NCI-H1694 (cell line): ENCODE measurements around the gene PSMA3.

Experiments
- DNase-seq: peaks from one replicate; lab custom pipeline; 2025; lab: John Stamatoyannopoulos, UW

PSMA3 gene

GRCh38 chr14:58299401-58300330 lies 55.0 kb downstream of the PSMA3 start:
- no peak for DNase-seq

GRCh38 chr14:58301416-58301815 lies 56.8 kb downstream of the PSMA3 start:
- DNase-seq, result no peak

GRCh38 chr14:58305730-58306129 lies 61.1 kb downstream of the PSMA3 start:
- no peak for DNase-seq

- DNase-seq, result no peak
Observed at GRCh38 chr14:58307597-58308316, 63.1 kb downstream of the PSMA3 start.

- no peak for DNase-seq
Observed at GRCh38 chr14:58309086-58309485, 64.4 kb downstream of the PSMA3 start.

GRCh38 chr14:58313699-58314098 lies 69.1 kb downstream of the PSMA3 start:
- no peak for DNase-seq

- no peak for DNase-seq
Observed at GRCh38 chr14:58315606-58316005, 71.0 kb downstream of the PSMA3 start.
